Uterus (tissue), 2 donors: ENCODE measurements around the gene NUBPL.

Experiments used
- CTCF ChIP-seq, 4 experiments: fragments of 200-600 bp in 2 of 4; fragments of 450-650 bp in 2 of 4; sonication (generic) in 2 of 4; IDR thresholded peaks; one replicate each; pipeline ENCODE4 v1.5.1; 2016 to 2019; ENCODE audit warnings: antibody characterized with exemption in 4 of 4, mild to moderate bottlenecking in 2 of 4, moderate library complexity in 1 of 4
- POLR2A ChIP-seq, 2 donors: fragments of 450-650 bp; IDR thresholded peaks; one replicate each; pipeline ENCODE4 v1.6.1; 2016; ENCODE audit warnings: antibody characterized with exemption in 2 of 2, mild to moderate bottlenecking in 1 of 2, moderate library complexity in 1 of 2

- no peak for TF ChIP-seq POLR2A (IDR thresholded peaks at IDR 0.05)
- no peak for TF ChIP-seq CTCF (IDR thresholded peaks at IDR 0.05)
Observed at GRCh38 chr14:31716208-31716607, 155.0 kb downstream of the NUBPL start.
